Activated B cell treated with CpG ODN at 0.5 μM for 24 hours (primary cell): ENCODE results near the gene PIGP. TPM values are rescaled to one million over a fixed set of nuclear protein-coding genes. Genes with fewer than 3 reads are reported as not detected.

Experiments
- ATAC-seq: fragments of 200-7000 bp; cut with Tn5 transposase; one replicate; pipeline ENCODE4 v1.10.0; 2021; ENCODE audit warnings: low read depth, mild to moderate bottlenecking, moderate library complexity
- CTCF ChIA-PET: fragments of 350-600 bp; sonication (Branson Sonifier 250); formaldehyde crosslinking; loops from one replicate; lab custom pipeline; 2021; ENCODE audit warnings: antibody characterized with exemption; lab: Charles Lee
- POLR2A ChIA-PET: fragments of 350-600 bp; sonication (Branson Sonifier 250); formaldehyde crosslinking; loops from one replicate; lab custom pipeline; 2021; ENCODE audit warnings: antibody characterized with exemption; lab: Charles Lee
- DNase-seq: peaks from one replicate; pipeline ENCODE4 v3.0.0; 2022
- H3K27ac Mint-ChIP-seq: one replicate; pipeline ENCODE4 v1.8.0; 2020; ENCODE audit warnings: mixed read lengths
- H3K27me3 Mint-ChIP-seq: one replicate; pipeline ENCODE4 v1.8.0; 2021; ENCODE audit warnings: mixed read lengths
- H3K36me3 Mint-ChIP-seq: one replicate; pipeline ENCODE4 v1.8.0; 2021; ENCODE audit warnings: low read depth, mixed read lengths
- H3K4me1 Mint-ChIP-seq: one replicate; pipeline ENCODE4 v1.8.0; 2021; ENCODE audit warnings: mixed read lengths
- H3K4me3 Mint-ChIP-seq: one replicate; pipeline ENCODE4 v1.8.0; 2020; ENCODE audit warnings: mild to moderate bottlenecking, mixed read lengths
- H3K9me3 Mint-ChIP-seq: one replicate; pipeline ENCODE4 v1.8.0; 2020; ENCODE audit warnings: mixed read lengths
- intact Hi-C: fragments of 100-400 bp; cut with micrococcal nuclease; formaldehyde crosslinking; loops from one replicate; pipeline ENCODE4 v1.15.1; 2024
- total RNA-seq: library from RNA; stranded (reverse); gene quantifications from 2 replicates; pipeline ENCODE4 v1.2.3, GENCODE V29; 2022
- TF ChIP-seq, protein P1 (sequence below): fragments of 200-600 bp; IDR thresholded peaks from one replicate; pipeline ENCODE4 v1.8.0; 2022; ENCODE audit warnings: antibody characterized with exemption, mild to moderate bottlenecking

The PIGP gene
- total RNA-seq, 1 donor from 2014 or later = 17.7 TPM

DNA sequence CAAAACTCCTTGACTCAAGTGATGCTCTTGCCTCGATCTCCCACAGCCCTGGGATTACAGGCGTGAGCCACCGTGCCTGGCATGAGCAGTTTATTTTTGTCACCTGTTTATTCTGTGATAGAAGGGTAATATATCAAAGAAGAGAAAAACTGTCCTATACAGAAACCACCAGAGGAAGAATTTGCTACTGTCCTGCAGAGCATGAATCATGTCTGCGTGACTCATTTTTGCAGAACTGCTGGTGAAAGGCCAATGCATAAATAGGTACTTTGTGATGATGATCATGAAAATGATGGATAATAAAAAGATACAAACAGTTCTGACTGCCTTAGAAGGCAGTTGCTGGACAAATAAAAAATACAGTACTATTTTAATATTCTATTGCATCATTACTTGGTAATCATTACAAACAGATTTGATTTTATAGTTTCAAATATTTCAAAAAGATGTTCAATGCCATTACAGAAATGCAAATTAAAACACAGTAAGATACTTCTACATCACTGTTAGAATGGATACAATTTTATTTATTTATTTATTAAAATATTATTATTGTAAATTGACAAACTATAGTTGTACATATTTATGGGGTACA is 39.9 kb downstream of the PIGP start:
- ChIA-PET POLR2A (no interaction called here), CTCF (no interaction called here)
- no peaks in the 10 kb centered on the region for H3K36me3 Mint-ChIP-seq
- H3K4me1 Mint-ChIP-seq = no peaks in the 10 kb centered on the region
- TF ChIP-seq, protein P1, sequence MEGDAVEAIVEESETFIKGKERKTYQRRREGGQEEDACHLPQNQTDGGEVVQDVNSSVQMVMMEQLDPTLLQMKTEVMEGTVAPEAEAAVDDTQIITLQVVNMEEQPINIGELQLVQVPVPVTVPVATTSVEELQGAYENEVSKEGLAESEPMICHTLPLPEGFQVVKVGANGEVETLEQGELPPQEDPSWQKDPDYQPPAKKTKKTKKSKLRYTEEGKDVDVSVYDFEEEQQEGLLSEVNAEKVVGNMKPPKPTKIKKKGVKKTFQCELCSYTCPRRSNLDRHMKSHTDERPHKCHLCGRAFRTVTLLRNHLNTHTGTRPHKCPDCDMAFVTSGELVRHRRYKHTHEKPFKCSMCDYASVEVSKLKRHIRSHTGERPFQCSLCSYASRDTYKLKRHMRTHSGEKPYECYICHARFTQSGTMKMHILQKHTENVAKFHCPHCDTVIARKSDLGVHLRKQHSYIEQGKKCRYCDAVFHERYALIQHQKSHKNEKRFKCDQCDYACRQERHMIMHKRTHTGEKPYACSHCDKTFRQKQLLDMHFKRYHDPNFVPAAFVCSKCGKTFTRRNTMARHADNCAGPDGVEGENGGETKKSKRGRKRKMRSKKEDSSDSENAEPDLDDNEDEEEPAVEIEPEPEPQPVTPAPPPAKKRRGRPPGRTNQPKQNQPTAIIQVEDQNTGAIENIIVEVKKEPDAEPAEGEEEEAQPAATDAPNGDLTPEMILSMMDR = no peak
- H3K27me3 Mint-ChIP-seq = peaks cover 3% of the 10 kb centered on the region
- H3K27ac Mint-ChIP-seq = no peak overlapping the region
- no peak for ATAC-seq
- intact Hi-C loops = no loop called here
- no peak overlapping the region for H3K4me3 Mint-ChIP-seq
- no peaks in the 10 kb centered on the region for H3K9me3 Mint-ChIP-seq
- DNase-seq = no peak

DNA sequence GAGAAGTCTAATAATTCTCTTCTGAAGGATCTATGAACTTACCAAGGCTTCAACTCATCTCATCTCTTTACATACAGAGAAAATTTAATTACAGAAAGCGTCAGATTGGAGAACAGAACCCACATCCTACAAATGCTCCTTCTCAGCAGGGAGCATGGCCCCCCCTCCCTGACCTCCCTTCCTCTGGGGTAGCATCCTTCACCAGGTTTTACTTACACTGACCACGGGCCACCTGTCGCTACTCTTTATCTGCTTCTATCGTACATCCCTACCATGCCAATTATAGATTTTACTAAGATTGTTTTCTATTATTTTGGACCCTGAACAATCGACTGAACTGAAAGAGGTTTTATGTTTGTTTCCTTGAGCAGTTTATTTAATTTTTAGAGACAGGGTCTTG is 40.6 kb downstream of the PIGP start:
- Mint-ChIP-seq H3K27me3 (peaks cover 3% of the 10 kb centered on the region), H3K4me3 (no peak overlapping the region), H3K9me3 (no peaks in the 10 kb centered on the region), H3K36me3 (no peaks in the 10 kb centered on the region), H3K4me1 (no peaks in the 10 kb centered on the region), H3K27ac (no peak overlapping the region)
- POLR2A ChIA-PET = no interaction called here
- no peak for ATAC-seq
- DNase-seq = no peak
- CTCF ChIA-PET = no interaction called here
- intact Hi-C loops = no loop called here
- TF ChIP-seq, protein P1 = no peak

DNA sequence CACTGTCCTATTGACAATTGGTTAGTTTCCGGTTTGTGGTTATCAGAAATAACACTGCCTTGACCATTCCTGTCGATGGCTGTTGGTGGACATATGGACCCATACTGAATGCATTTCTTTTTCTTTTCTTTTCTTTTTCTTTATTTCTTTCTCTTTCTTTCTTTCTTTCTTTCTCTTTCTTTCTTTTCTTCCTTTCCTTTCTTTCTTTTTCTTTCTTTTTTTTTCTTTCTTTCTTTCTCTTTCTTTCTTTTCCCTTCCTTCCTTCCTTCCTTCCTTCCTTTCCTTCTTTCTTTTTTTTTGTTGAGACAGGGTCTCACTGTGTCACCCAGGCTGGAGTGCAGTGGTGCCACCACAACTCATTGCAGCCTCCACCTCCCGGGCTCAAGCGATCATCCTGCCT is 42.0 kb downstream of the PIGP start:
- Mint-ChIP-seq H3K9me3 (no peaks in the 10 kb centered on the region), H3K27me3 (peaks cover 5% of the 10 kb centered on the region), H3K4me1 (no peaks in the 10 kb centered on the region), H3K36me3 (no peaks in the 10 kb centered on the region), H3K4me3 (no peak overlapping the region), H3K27ac (no peak overlapping the region)
- intact Hi-C loops = no loop called here
- no peak for ATAC-seq
- TF ChIP-seq, protein P1 = no peak
- ChIA-PET POLR2A (no interaction called here), CTCF (no interaction called here)
- DNase-seq = no peak

DNA sequence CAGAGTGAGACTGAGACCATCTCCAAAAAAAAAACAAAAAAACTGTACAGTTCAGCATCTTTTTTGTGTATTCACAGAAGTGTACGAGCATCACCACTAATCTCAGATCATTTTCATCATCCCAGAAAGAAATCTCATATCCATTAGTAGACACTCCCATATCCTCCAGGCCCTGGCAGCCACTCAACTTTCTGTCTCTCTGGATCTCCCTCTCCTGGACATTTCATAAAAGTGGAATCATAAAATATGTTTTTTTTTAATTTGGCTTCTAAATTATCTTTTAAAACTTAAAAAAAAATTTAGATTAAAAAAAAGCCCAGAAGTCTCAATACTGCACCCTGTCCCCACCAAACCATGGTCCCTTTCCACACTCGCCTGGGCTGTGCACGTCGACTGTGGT is 44.3 kb downstream of the PIGP start:
- H3K4me1 Mint-ChIP-seq = no peaks in the 10 kb centered on the region
- H3K36me3 Mint-ChIP-seq = no peaks in the 10 kb centered on the region
- no peaks in the 10 kb centered on the region for H3K9me3 Mint-ChIP-seq
- H3K27me3 Mint-ChIP-seq = peaks cover 2% of the 10 kb centered on the region
- DNase-seq = no peak
- no peak overlapping the region for H3K27ac Mint-ChIP-seq
- CTCF ChIA-PET = no interaction called here
- TF ChIP-seq, protein P1 = no peak
- intact Hi-C loops = no loop called here
- H3K4me3 Mint-ChIP-seq = no peak overlapping the region
- ATAC-seq = no peak
- POLR2A ChIA-PET = no interaction called here

DNA sequence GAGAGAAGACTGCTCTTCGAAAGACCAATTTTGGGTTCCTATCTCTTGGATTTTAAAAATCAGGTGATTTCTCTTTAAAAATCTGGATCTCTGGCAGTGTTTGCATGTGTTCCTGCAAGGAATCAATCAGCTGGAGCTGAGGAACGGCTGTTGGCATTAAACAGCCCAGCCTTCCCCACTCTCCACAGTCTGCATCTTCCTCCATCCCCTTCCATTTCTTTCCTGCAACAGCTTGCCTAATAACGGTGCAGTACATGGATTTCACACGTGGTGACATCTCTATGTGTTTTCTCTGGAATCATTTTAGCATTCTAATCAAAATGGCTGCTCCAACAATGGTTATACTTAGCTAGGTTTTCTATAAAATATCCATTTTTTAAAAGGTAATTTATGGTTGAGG is 46.4 kb downstream of the PIGP start:
- no peak for ATAC-seq
- Mint-ChIP-seq H3K9me3 (no peaks in the 10 kb centered on the region), H3K36me3 (no peaks in the 10 kb centered on the region), H3K27me3 (peaks cover 2% of the 10 kb centered on the region), H3K4me3 (no peak overlapping the region), H3K27ac (no peak overlapping the region), H3K4me1 (no peaks in the 10 kb centered on the region)
- no peak for DNase-seq
- TF ChIP-seq, protein P1 = no peak
- POLR2A ChIA-PET = no interaction called here
- CTCF ChIA-PET = interaction anchor here (1.5 kb wide), 1 partner anchor 17 kb away, joined by 4 read pairs; no protein-coding TSS in a partner anchor
- intact Hi-C loops = no loop called here
